HepG2 (cell line): ENCODE measurements around the gene ATG2B. TPM values are rescaled to one million over a fixed set of nuclear protein-coding genes. Genes with fewer than 3 reads are reported as not detected.

Experiments used
- ATAC-seq: fragments of 200-7000 bp; cut with Tn5 transposase; 3 replicates; pipeline ENCODE4 v1.9.1; 2020; ENCODE audit warnings: mild to moderate bottlenecking, moderate library complexity
- BruUV-seq: library from RNA; stranded (reverse); fragments of 400-500 nt; replicated peaks from 2 replicates; lab custom pipeline; 2021; lab: Mats Ljungman, UMichigan
- CTCF ChIA-PET: fragments of 300-600 bp; formaldehyde crosslinking; extraction: SDS; loops from one replicate; lab custom pipeline; 2021; ENCODE audit warnings: low total read pairs, inconsistent platforms, low intra/inter-chr PET ratio; lab: Yijun Ruan, JAX
- POLR2A ChIA-PET: fragments of 350-600 bp; sonication (Branson Sonifier 250); formaldehyde crosslinking; loops from one replicate; lab custom pipeline; 2020; ENCODE audit warnings: antibody characterized with exemption, inconsistent platforms; lab: Yijun Ruan, JAX
- DNase-seq: peaks from one replicate; pipeline ENCODE4 v3.0.0-alpha.2; 2015; ENCODE audit warnings: low spot score
- FAIRE-seq: peaks from 3 replicates; lab custom pipeline; 2011; peaks lifted over from hg19 to GRCh38; lab: Jason Lieb, UNC
- H2AFZ ChIP-seq: one replicate; pipeline ENCODE4 v1.6.1; 2011; ENCODE audit warnings: low read length, inconsistent platforms
- H3K27ac ChIP-seq: fragments of 300-600 bp; 3 replicates; pipeline ENCODE4 v1.8.0; 2011; ENCODE audit warnings: mixed run types, mild to moderate bottlenecking, mixed read lengths, low read length, inconsistent platforms; ENCODE audit not compliant: insufficient read depth; ENCODE audit errors: extremely low read length
- H3K27me3 ChIP-seq, 2 experiments: fragments of 200-600 bp in 1 of 2; 2 replicates in 1 of 2; 3 replicates in 1 of 2; pipeline versions ENCODE4 v1.6.0 to v1.8.0; 2011; ENCODE audit warnings: low read length in 2 of 2, mild to moderate bottlenecking in 2 of 2, moderate library complexity in 2 of 2, inconsistent platforms in 1 of 2; ENCODE audit not compliant: insufficient read depth in 2 of 2, control insufficient read depth in 1 of 2
- H3K36me3 ChIP-seq, 2 experiments: fragments of 200-600 bp in 1 of 2; replicated peaks in 1 of 2; 2 replicates in 1 of 2; 3 replicates in 1 of 2; pipeline versions ENCODE4 v1.5.1 to v1.8.0; 2011; ENCODE audit warnings: low read length in 2 of 2, inconsistent platforms in 1 of 2; ENCODE audit not compliant: insufficient read depth in 2 of 2, control insufficient read depth in 1 of 2
- H3K4me1 ChIP-seq: 2 replicates; pipeline ENCODE4 v1.5.1; 2012; ENCODE audit warnings: low read length, inconsistent platforms; ENCODE audit not compliant: insufficient read depth
- H3K4me2 ChIP-seq: 2 replicates; pipeline ENCODE4 v1.6.0; 2011; ENCODE audit warnings: low read depth, low read length, inconsistent platforms
- H3K4me3 ChIP-seq, 3 experiments: fragments of 200-600 bp in 1 of 3; sonication (generic), shearing (Covaris generic) in 1 of 3; replicated peaks in 1 of 3; 2 replicates each; pipeline ENCODE4 v1.5.1; 2011 to 2016; ENCODE audit warnings: low read length in 3 of 3, inconsistent platforms in 2 of 3, low read depth in 2 of 3, mild to moderate bottlenecking in 2 of 3, control low read depth in 1 of 3, mixed read lengths in 1 of 3; ENCODE audit not compliant: insufficient read depth in 1 of 3
- H3K79me2 ChIP-seq: one replicate; pipeline ENCODE4 v1.6.1; 2011; ENCODE audit warnings: low read length, inconsistent platforms; ENCODE audit not compliant: insufficient read depth
- H3K9ac ChIP-seq: 2 replicates; pipeline ENCODE4 v1.6.0; 2011; ENCODE audit warnings: mild to moderate bottlenecking, low read depth, low read length, inconsistent platforms; ENCODE audit not compliant: insufficient read depth
- H3K9me3 ChIP-seq: 2 replicates; pipeline ENCODE4 v1.5.1; 2012; ENCODE audit warnings: mild to moderate bottlenecking, low read length
- H4K20me1 ChIP-seq: 2 replicates; pipeline ENCODE4 v1.6.0; 2011; ENCODE audit warnings: inconsistent platforms, mild to moderate bottlenecking, low read length, moderate library complexity; ENCODE audit not compliant: insufficient read depth
- CREB1 ChIP-seq, 2 experiments: fragments of 450-650 bp in 1 of 2; IDR thresholded peaks; 2 replicates each; pipeline ENCODE4 v1.6.1; 2016 to 2017; ENCODE audit warnings: control low read depth in 1 of 2, mild to moderate bottlenecking in 1 of 2, missing compliant biosample characterization in 1 of 2, missing genetic modification characterization in 1 of 2
- E2F2 ChIP-seq: sonication (generic); formaldehyde crosslinking; IDR thresholded peaks from 2 replicates; pipeline ENCODE4 v1.4.0; 2020; ENCODE audit warnings: missing genetic modification reagents, borderline replicate concordance
- ETS1 ChIP-seq: sonication (generic); formaldehyde crosslinking; IDR thresholded peaks from 2 replicates; pipeline ENCODE4 v1.4.0; 2020; ENCODE audit warnings: missing genetic modification reagents
- PHF21A ChIP-seq: sonication (generic); formaldehyde crosslinking; IDR thresholded peaks from 2 replicates; pipeline ENCODE4 v1.5.0; 2020; ENCODE audit warnings: mild to moderate bottlenecking, missing genetic modification reagents
- SMYD3 ChIP-seq: sonication (generic); formaldehyde crosslinking; IDR thresholded peaks from 2 replicates; pipeline ENCODE4 v1.8.1; 2023; ENCODE audit warnings: mild to moderate bottlenecking, missing genetic modification reagents
- SNAPC5 ChIP-seq: sonication (generic); formaldehyde crosslinking; IDR thresholded peaks from 2 replicates; pipeline ENCODE4 v1.8.1; 2023; ENCODE audit warnings: mild to moderate bottlenecking, missing genetic modification reagents, borderline replicate concordance
- SP4 ChIP-seq: sonication (generic); formaldehyde crosslinking; IDR thresholded peaks from 2 replicates; pipeline ENCODE4 v1.8.1; 2023; ENCODE audit warnings: mild to moderate bottlenecking, missing genetic modification reagents
- TEAD3 ChIP-seq: optimal IDR thresholded peaks from 2 replicates; pipeline ENCODE3; 2016; ENCODE audit warnings: borderline replicate concordance
- TFDP1 ChIP-seq: IDR thresholded peaks from 2 replicates; pipeline ENCODE4 v1.6.1; 2016; ENCODE audit warnings: missing compliant biosample characterization, missing genetic modification reagents, borderline replicate concordance
- TMF1 ChIP-seq: sonication (generic); formaldehyde crosslinking; IDR thresholded peaks from 2 replicates; pipeline ENCODE4 v1.8.1; 2022; ENCODE audit warnings: low read depth, missing genetic modification reagents
- ZNF557 ChIP-seq: sonication (generic); formaldehyde crosslinking; IDR thresholded peaks from 2 replicates; pipeline ENCODE4 v1.4.0; 2020; ENCODE audit warnings: missing genetic modification reagents
- ZSCAN29 ChIP-seq: sonication (generic); formaldehyde crosslinking; conservative IDR thresholded peaks from 2 replicates; pipeline ENCODE4 v1.4.0; 2020; ENCODE audit warnings: mild to moderate bottlenecking, missing genetic modification reagents
- ZXDC ChIP-seq: sonication (generic); formaldehyde crosslinking; IDR thresholded peaks from 2 replicates; pipeline ENCODE4 v1.5.0; 2020; ENCODE audit warnings: mild to moderate bottlenecking, missing genetic modification reagents
- WGBS: methylation state at CpG from one replicate; pipeline ENCODE4 v1.1.6; 2017; ENCODE audit warnings: low lambda C conversion rate; 5-methylcytosine and 5-hydroxymethylcytosine counted together
- in situ Hi-C: cut with HindIII; loops from 2 replicates; pipeline ENCODE4 v1.10.0; 2017; ENCODE audit warnings: low pct_unique_long_range_greater_than_20kb; ENCODE audit not compliant: extremely low pct_ligation_motif_present
- intact Hi-C: fragments of 100-400 bp; cut with micrococcal nuclease; formaldehyde crosslinking; loops from one replicate; pipeline ENCODE4 v1.10.0; 2022; ENCODE audit not compliant: unreplicated experiment
- polyA plus RNA-seq, 8 experiments: library from polyadenylated mRNA; depleted of rRNA in 3 of 8; stranded (reverse) in 7 of 8; unstranded in 1 of 8; fragments of >200 nt; fragmentation: Illumina TruSeq in 4 of 8; extraction: Trizol in 4 of 8; gene quantifications; 2 replicates each; pipeline versions ENCODE4 v1.2.1 to v1.2.3, GENCODE V29; 2011 to 2016; ENCODE audit warnings: low read depth in 4 of 8, missing spikeins in 1 of 8, mixed read lengths in 1 of 8; ENCODE audit not compliant: insufficient read depth in 1 of 8
- total RNA-seq, 5 experiments: library from RNA; depleted of rRNA; stranded (reverse); fragments of >200 nt; fragmentation: Illumina TruSeq; extraction: Trizol; gene quantifications; 2 replicates each; pipeline ENCODE4 v1.2.3, GENCODE V29; 2016; ENCODE audit warnings: low read depth in 1 of 5

Gene ATG2B
- total and polyA plus RNA-seq, 2 of the 13 experiments (the other 11 are each of a cell fraction or from before 2014, with no cell fraction given) = 7.4 to 7.5 TPM

GRCh38 chr14:96320605-96321004 lies 42.5 kb downstream of the ATG2B start:
- Histone ChIP-seq H3K27me3 (no peaks in the 10 kb centered on the region), H3K4me3 (no peak overlapping the region), H3K4me1 (no peaks in the 10 kb centered on the region), H3K4me2 (no peak overlapping the region), H3K9ac (no peak overlapping the region), H3K79me2 (no peaks in the 10 kb centered on the region), H2AFZ (no peak overlapping the region), H3K27ac (no peak overlapping the region), H3K9me3 (no peaks in the 10 kb centered on the region), H3K36me3 (peaks cover under 1 to 7% of the 10 kb centered on the region in 2 experiments; a peak in 2 of 5 replicates), H4K20me1 (no peaks in the 10 kb centered on the region)
- ChIA-PET POLR2A (no interaction called here), CTCF (no interaction called here)
- BruUV-seq = no TSS peak
- in situ Hi-C loops = no loop called here
- TF ChIP-seq ETS1 (CRISPR knock-in tag) (no peak), TMF1 (no peak), SMYD3 (CRISPR knock-in tag) (no peak), TFDP1 (no peak), ZNF557 (CRISPR knock-in tag) (no peak), SNAPC5 (CRISPR knock-in tag) (no peak), TEAD3 (no peak)
- ATAC-seq (no peak), FAIRE-seq (no peak), DNase-seq (no peak)
- 96% methylated on average over 1 of the region's 1 CpG for WGBS
- intact Hi-C loops = no loop called here

- Histone ChIP-seq H3K79me2 (no peaks in the 10 kb centered on the region), H3K27ac (no peak overlapping the region), H2AFZ (no peak overlapping the region), H3K9me3 (no peaks in the 10 kb centered on the region), H3K27me3 (no peaks in the 10 kb centered on the region), H3K4me1 (no peaks in the 10 kb centered on the region), H3K9ac (no peak overlapping the region), H3K36me3 (peaks cover 0 to 9% of the 10 kb centered on the region in 2 experiments; a peak in 2 of 5 replicates), H3K4me2 (no peak overlapping the region), H3K4me3 (no peak overlapping the region), H4K20me1 (no peaks in the 10 kb centered on the region)
- FAIRE-seq (no peak), ATAC-seq (no peak), DNase-seq (no peak)
- intact Hi-C loops (no loop called here), in situ Hi-C loops (no loop called here)
- ChIA-PET POLR2A (no interaction called here), CTCF (no interaction called here)
- no TSS peak for BruUV-seq
- WGBS = 95% methylated on average over 9 of the region's 9 CpGs
- no peak for TF ChIP-seq ZSCAN29
- TF ChIP-seq PHF21A = no peak
- TF ChIP-seq E2F2 (CRISPR knock-in tag) = no peak
- no peak for TF ChIP-seq SP4 (CRISPR knock-in tag)
- no peak for TF ChIP-seq CREB1 (IDR thresholded peaks at IDR 0.05)
- TF ChIP-seq CREB1 (CRISPR knock-in tag; IDR thresholded peaks at IDR 0.05) = no peak
- TF ChIP-seq ZXDC (CRISPR knock-in tag) = no peak
Measured at GRCh38 chr14:96318836-96319235, 44.3 kb downstream of the ATG2B start.
